CD4-positive, alpha-beta T cell (primary cell): ENCODE measurements around the gene RBM5. TPM values are rescaled to one million over a fixed set of nuclear protein-coding genes. Genes with fewer than 3 reads are reported as not detected.

Experiments
- ATAC-seq: fragments of 200-7000 bp; cut with Tn5 transposase; one replicate; pipeline ENCODE4 v1.10.0; 2022; ENCODE audit warnings: mild to moderate bottlenecking; ENCODE audit not compliant: poor library complexity
- CTCF ChIA-PET: fragments of 350-600 bp; sonication (Branson Sonifier 250); formaldehyde crosslinking; loops from one replicate; lab custom pipeline; 2021; ENCODE audit warnings: antibody characterized with exemption, inconsistent platforms; lab: Charles Lee
- POLR2A ChIA-PET: fragments of 350-600 bp; sonication (Branson Sonifier 250); formaldehyde crosslinking; loops from one replicate; lab custom pipeline; 2021; ENCODE audit warnings: antibody characterized with exemption, inconsistent platforms; lab: Charles Lee
- DNase-seq, 14 experiments: peaks; one replicate each; pipeline ENCODE4 v3.0.0-alpha.2; 2013 to 2020; ENCODE audit warnings: mixed read lengths in 2 of 14
- H3K27ac ChIP-seq, 2 donors: one replicate each; pipeline versions ENCODE4 v1.5.1 to v1.7.0; 2013; ENCODE audit warnings: low read length in 2 of 2, low read depth in 1 of 2, mild to moderate bottlenecking in 1 of 2
- H3K27me3 ChIP-seq, 2 experiments: 1 replicate in 1 of 2; 2 replicates in 1 of 2; pipeline versions ENCODE4 v1.6.1 to v1.7.0; 2013; ENCODE audit warnings: low read length in 2 of 2, control low read depth in 1 of 2, mild to moderate bottlenecking in 1 of 2, moderate library complexity in 1 of 2; ENCODE audit not compliant: insufficient read depth in 2 of 2, control insufficient read depth in 1 of 2
- H3K36me3 ChIP-seq: one replicate; pipeline ENCODE4 v1.6.1; 2013; ENCODE audit warnings: low read length, control low read depth; ENCODE audit not compliant: insufficient read depth
- H3K4me1 ChIP-seq: one replicate; pipeline ENCODE4 v1.6.1; 2013; ENCODE audit warnings: low read length, control low read depth; ENCODE audit not compliant: insufficient read depth
- H3K4me3 ChIP-seq: one replicate; pipeline ENCODE4 v1.5.1; 2013; ENCODE audit warnings: mild to moderate bottlenecking, low read length, moderate library complexity
- H3K9me3 ChIP-seq, 2 experiments: 1 replicate in 1 of 2; 2 replicates in 1 of 2; pipeline versions ENCODE4 v1.6.1 to v1.7.0; 2013; ENCODE audit warnings: low read length in 2 of 2, mild to moderate bottlenecking in 2 of 2, control low read depth in 1 of 2, moderate library complexity in 1 of 2; ENCODE audit not compliant: control insufficient read depth in 1 of 2, insufficient read depth in 1 of 2
- H3K27ac Mint-ChIP-seq: one replicate; pipeline ENCODE4 v1.8.0; 2020; ENCODE audit warnings: mixed read lengths
- H3K27me3 Mint-ChIP-seq: one replicate; pipeline ENCODE4 v1.8.0; 2021; ENCODE audit warnings: mixed read lengths
- H3K36me3 Mint-ChIP-seq: one replicate; pipeline ENCODE4 v1.8.0; 2021; ENCODE audit warnings: low read depth, mixed read lengths
- H3K4me1 Mint-ChIP-seq: one replicate; pipeline ENCODE4 v1.8.0; 2021; ENCODE audit warnings: low read depth, mixed read lengths
- H3K4me3 Mint-ChIP-seq: one replicate; pipeline ENCODE4 v1.8.0; 2020; ENCODE audit warnings: mild to moderate bottlenecking, mixed read lengths
- H3K9me3 Mint-ChIP-seq: one replicate; pipeline ENCODE4 v1.8.0; 2020; ENCODE audit warnings: mixed read lengths
- intact Hi-C, 2 experiments: fragments of 100-400 bp; cut with DNase I in 1 of 2; cut with micrococcal nuclease in 1 of 2; formaldehyde crosslinking; loops; one replicate each; pipeline versions ENCODE4 v1.15.1 to v1.9.0; 2023 to 2025; cut with DNase I, micrococcal nuclease
- total RNA-seq, 174 experiments: library from RNA in 2 of 174; stranded (reverse) in 2 of 174; gene quantifications; one replicate each; pipeline ENCODE4 v1.2.3 and lab custom pipeline; 2021 to 2026
- TF ChIP-seq, protein P1 (sequence below): fragments of 200-600 bp; IDR thresholded peaks from one replicate; pipeline ENCODE4 v1.8.0; 2022; ENCODE audit warnings: antibody characterized with exemption, mild to moderate bottlenecking

RBM5 gene
- total RNA-seq, 2 experiments from 2014 or later = 324 to 330 TPM

DNA sequence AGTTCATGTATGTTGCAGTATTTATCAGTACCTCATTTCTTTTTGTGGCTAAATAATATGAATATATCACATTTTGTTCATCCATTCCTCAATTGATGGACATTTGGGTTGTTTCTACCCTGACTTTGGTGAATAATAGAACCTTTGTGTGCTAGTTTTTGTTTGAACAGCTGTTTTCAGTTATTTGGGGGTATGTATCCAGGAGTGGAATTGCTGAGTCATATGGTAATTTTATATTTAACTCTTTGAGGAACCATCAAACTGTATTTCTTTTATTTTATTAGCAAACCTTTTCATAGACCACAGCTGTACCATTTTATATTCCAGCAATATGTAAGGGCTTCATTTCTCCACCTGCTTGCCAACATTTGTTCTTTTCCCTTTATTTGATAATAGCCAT, 38.4 kb upstream of the RBM5 start:
- H3K36me3 ChIP-seq = peaks cover 52% of the 10 kb centered on the region
- intact Hi-C loops = no loop called here
- no peak overlapping the region for H3K27ac Mint-ChIP-seq

DNA sequence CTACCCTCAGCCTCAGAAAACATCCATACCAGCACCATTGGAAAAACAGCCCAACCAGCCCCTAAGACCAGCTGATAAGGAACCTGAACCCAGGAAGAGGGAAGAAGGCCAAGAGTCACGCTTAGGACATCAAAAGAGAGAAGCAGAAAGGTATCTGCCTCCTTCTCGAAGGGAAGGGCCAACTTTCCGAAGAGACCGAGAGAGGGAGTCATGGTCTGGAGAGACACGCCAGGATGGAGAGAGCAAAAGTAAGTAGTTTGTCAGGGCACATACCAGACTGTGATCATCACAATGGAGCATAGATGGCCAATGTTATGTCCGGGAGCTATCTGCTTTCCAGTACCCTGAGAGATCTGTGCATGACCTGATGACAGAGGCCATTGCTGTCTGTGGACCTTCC, 31.0 kb upstream of the RBM5 start:
- Mint-ChIP-seq H3K4me3 (no peak overlapping the region), H3K9me3 (no peaks in the 10 kb centered on the region), H3K27me3 (no peaks in the 10 kb centered on the region), H3K4me1 (no peaks in the 10 kb centered on the region), H3K27ac (no peak overlapping the region), H3K36me3 (peaks cover 87% of the 10 kb centered on the region)
- no peak overlapping the region for H3K27ac ChIP-seq
- no peaks in the 10 kb centered on the region for H3K9me3 ChIP-seq
- H3K36me3 ChIP-seq = peaks cover 81% of the 10 kb centered on the region
- H3K4me1 ChIP-seq = no peaks in the 10 kb centered on the region
- TF ChIP-seq, protein P1, sequence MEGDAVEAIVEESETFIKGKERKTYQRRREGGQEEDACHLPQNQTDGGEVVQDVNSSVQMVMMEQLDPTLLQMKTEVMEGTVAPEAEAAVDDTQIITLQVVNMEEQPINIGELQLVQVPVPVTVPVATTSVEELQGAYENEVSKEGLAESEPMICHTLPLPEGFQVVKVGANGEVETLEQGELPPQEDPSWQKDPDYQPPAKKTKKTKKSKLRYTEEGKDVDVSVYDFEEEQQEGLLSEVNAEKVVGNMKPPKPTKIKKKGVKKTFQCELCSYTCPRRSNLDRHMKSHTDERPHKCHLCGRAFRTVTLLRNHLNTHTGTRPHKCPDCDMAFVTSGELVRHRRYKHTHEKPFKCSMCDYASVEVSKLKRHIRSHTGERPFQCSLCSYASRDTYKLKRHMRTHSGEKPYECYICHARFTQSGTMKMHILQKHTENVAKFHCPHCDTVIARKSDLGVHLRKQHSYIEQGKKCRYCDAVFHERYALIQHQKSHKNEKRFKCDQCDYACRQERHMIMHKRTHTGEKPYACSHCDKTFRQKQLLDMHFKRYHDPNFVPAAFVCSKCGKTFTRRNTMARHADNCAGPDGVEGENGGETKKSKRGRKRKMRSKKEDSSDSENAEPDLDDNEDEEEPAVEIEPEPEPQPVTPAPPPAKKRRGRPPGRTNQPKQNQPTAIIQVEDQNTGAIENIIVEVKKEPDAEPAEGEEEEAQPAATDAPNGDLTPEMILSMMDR = no peak
- H3K4me3 ChIP-seq = no peak overlapping the region
- intact Hi-C loops = no loop called here
- ATAC-seq (no peak), DNase-seq (no peak)
- POLR2A ChIA-PET = no interaction called here
- H3K27me3 ChIP-seq = no peaks in the 10 kb centered on the region
- CTCF ChIA-PET = interaction anchor here (0.8 kb wide), 1 partner anchor 16 kb away, joined by 4 read pairs; no protein-coding TSS in a partner anchor

More for the DNA sequence above, 38.4 kb upstream of the RBM5 start:
- peaks cover 81% of the 10 kb centered on the region for H3K36me3 Mint-ChIP-seq
- no peaks in the 10 kb centered on the region for H3K4me1 Mint-ChIP-seq
- H3K27me3 Mint-ChIP-seq = no peaks in the 10 kb centered on the region
- Histone ChIP-seq H3K4me3 (no peak overlapping the region), H3K27me3 (no peaks in the 10 kb centered on the region), H3K4me1 (no peaks in the 10 kb centered on the region), H3K27ac (no peak overlapping the region), H3K9me3 (no peaks in the 10 kb centered on the region)
- H3K9me3 Mint-ChIP-seq = no peaks in the 10 kb centered on the region
- ATAC-seq (no peak), DNase-seq (no peak)
- ChIA-PET CTCF (no interaction called here), POLR2A (no interaction called here)
- no peak overlapping the region for H3K4me3 Mint-ChIP-seq
- TF ChIP-seq, protein P1 = no peak

DNA sequence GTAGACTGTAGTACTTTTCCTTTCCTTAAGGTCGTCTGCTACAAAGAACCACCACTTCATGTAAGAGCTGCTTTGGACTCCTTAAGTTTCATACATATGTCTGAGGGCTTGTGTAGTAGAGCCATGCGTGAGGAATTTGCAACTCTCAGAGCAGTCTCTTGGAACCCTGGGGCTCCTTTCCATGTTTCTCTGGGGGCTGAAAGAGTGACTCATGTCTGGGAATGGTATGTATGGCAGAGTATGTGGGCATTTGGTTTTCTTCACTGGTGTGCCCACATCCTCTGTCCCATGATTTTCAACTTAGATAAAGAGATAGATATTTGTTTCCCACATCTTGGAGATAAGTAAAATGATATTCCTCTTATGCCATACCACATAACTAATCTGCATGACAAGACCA, 20.6 kb upstream of the RBM5 start:
- no peaks in the 10 kb centered on the region for H3K27me3 Mint-ChIP-seq
- Histone ChIP-seq H3K36me3 (peaks cover 93% of the 10 kb centered on the region), H3K27ac (no peak overlapping the region), H3K4me3 (no peak overlapping the region), H3K9me3 (no peaks in the 10 kb centered on the region), H3K4me1 (no peaks in the 10 kb centered on the region), H3K27me3 (no peaks in the 10 kb centered on the region)
- TF ChIP-seq, protein P1 = no peak
- DNase-seq = no peak
- no peaks in the 10 kb centered on the region for H3K9me3 Mint-ChIP-seq
- ChIA-PET POLR2A (interaction anchor here (1.6 kb wide), 1 partner anchor 21 kb away, joined by 4 read pairs; the partner anchor contains the start of gene RBM5), CTCF (no interaction called here)
- peaks cover 91% of the 10 kb centered on the region for H3K36me3 Mint-ChIP-seq
- ATAC-seq = no peak
- no peaks in the 10 kb centered on the region for H3K4me1 Mint-ChIP-seq
- H3K27ac Mint-ChIP-seq = no peak overlapping the region
- H3K4me3 Mint-ChIP-seq = no peak overlapping the region
- intact Hi-C loops = no loop called here
